Measurements from ENCODE around the gene RAPGEF3. TPM values are rescaled to one million over a fixed set of nuclear protein-coding genes. Genes with fewer than 3 reads are reported as not detected.

RAPGEF3 gene
- total RNA-seq, 4 donors from 2014 or later: 17.0 to 27.0 (median 22.3) TPM

DNA sequence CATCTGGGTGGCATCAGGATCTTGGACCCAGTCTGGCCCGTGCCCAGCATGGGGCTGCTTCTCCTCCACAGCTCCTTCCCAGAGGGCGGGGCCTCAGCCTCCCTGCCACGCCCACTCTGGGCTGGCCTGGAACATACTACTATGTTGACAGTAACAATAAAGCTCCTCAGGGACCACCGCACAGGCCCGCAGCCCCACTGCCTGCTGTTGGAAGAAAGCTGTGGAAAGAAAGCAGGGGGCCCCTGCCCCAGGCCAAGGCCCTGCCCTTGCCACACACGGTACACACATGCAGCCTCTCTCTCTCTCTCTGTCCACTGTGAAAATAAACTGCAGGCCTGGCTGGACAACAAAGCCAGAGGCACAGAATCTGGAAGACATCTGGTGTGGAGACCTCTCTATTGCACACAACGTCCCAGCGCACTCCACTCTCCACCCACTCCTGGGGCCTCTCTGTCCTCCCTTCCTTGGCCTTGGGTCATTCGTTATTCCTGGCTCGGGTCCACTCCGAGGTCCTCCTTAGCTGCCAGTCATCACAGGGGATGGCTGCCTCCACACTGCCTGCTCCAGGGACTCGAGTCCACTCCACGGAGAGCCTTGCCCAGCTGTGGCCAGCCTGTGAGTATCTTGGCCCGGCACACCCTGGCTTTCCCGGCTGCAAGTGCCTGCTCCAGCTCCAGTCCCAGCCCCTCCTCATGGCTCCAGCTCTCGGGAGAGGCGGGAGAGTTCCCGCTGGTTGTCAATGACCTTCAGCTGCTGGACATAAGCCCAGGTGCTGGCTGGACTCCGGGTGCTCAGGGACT lies 21.6 kb downstream of the RAPGEF3 start:
- H3K27ac ChIP-seq: peak overlapping the region; percentile 61 to 79 (median 64)
- ATAC-seq (peak; percentile 67 to 74), DNase-seq (peak; percentile 51 to 82)
- no peaks in the 10 kb centered on the region for H3K9me3 ChIP-seq
- H3K4me1 ChIP-seq: peaks cover 47 to 57% of the 10 kb centered on the region in 2 donors
- H3K4me3 ChIP-seq: peak overlapping the region in 3 of 4 donors; percentile 10 to 16 (median 13)
- no peak for TF ChIP-seq CTCF (IDR thresholded peaks at IDR 0.05 in 4 of 5, conservative IDR thresholded peaks at IDR 0.05 in 1 of 5)
- intact Hi-C loops (cut with DNase I; ENCODE audit: low total_unique reads) (loop anchor here (1.0 kb wide), 1 partner anchor 20 kb away; no protein-coding TSS in a partner anchor), in situ Hi-C loops (cut with MboI; ENCODE audit: low sequenced_read_pairs in 4 of 4) (loop anchor here in 2 of 4 donors (25.0 kb wide), 1 partner anchor 100 kb away; no protein-coding TSS in a partner anchor)
- H3K27me3 ChIP-seq: no peaks in the 10 kb centered on the region
- no peaks in the 10 kb centered on the region for H3K36me3 ChIP-seq

GRCh38 chr12:47736216-47736615 lies 22.5 kb downstream of the RAPGEF3 start:
- intact Hi-C loops (cut with DNase I; ENCODE audit: low total_unique reads): no loop called here
- H3K27ac ChIP-seq: peak overlapping the region; percentile 61 to 79 (median 64)
- H3K4me3 ChIP-seq: no peak overlapping the region
- no peaks in the 10 kb centered on the region for H3K9me3 ChIP-seq
- H3K36me3 ChIP-seq: no peaks in the 10 kb centered on the region
- H3K4me1 ChIP-seq: peaks cover 50 to 54% of the 10 kb centered on the region in 2 donors
- TF ChIP-seq POLR2A (IDR thresholded peaks at IDR 0.05) (no peak), CTCF (IDR thresholded peaks at IDR 0.05 in 4 of 5, conservative IDR thresholded peaks at IDR 0.05 in 1 of 5) (no peak)
- no peak for DNase-seq
- H3K27me3 ChIP-seq: no peaks in the 10 kb centered on the region
- ATAC-seq: no peak
- in situ Hi-C loops (cut with MboI; ENCODE audit: low sequenced_read_pairs in 4 of 4): loop anchor here in 2 of 4 donors (25.0 kb wide), 1 partner anchor 101 kb away; no protein-coding TSS in a partner anchor

GRCh38 chr12:47735649-47736048 lies 23.0 kb downstream of the RAPGEF3 start:
- in situ Hi-C loops (cut with MboI; ENCODE audit: low sequenced_read_pairs in 4 of 4): loop anchor here in 2 of 4 donors (25.0 kb wide), 1 partner anchor 102 kb away; no protein-coding TSS in a partner anchor
- no peak for DNase-seq
- ATAC-seq: no peak
- TF ChIP-seq POLR2A (IDR thresholded peaks at IDR 0.05) (no peak), CTCF (IDR thresholded peaks at IDR 0.05 in 4 of 5, conservative IDR thresholded peaks at IDR 0.05 in 1 of 5) (no peak)
- no peak overlapping the region for H3K4me3 ChIP-seq
- H3K9me3 ChIP-seq: no peaks in the 10 kb centered on the region
- H3K4me1 ChIP-seq: peaks cover 49 to 52% of the 10 kb centered on the region in 2 donors
- no peaks in the 10 kb centered on the region for H3K36me3 ChIP-seq
- peak overlapping the region; percentile 61 to 79 (median 64) for H3K27ac ChIP-seq
- H3K27me3 ChIP-seq: no peaks in the 10 kb centered on the region
- intact Hi-C loops (cut with DNase I; ENCODE audit: low total_unique reads): no loop called here

- in situ Hi-C loops (cut with MboI; ENCODE audit: low sequenced_read_pairs in 4 of 4): loop anchor here in 2 of 4 donors (25.0 kb wide), 1 partner anchor 102 kb away; no protein-coding TSS in a partner anchor
- DNase-seq: no peak
- ATAC-seq: no peak
These were observed 23.8 kb downstream of the RAPGEF3 start for GRCh38 chr12:47734725-47735480.

More at GRCh38 chr12:47734725-47735480, 23.8 kb downstream of the RAPGEF3 start:
- Histone ChIP-seq H3K27ac (peak overlapping the region; percentile 61 to 79 (median 64)), H3K27me3 (no peaks in the 10 kb centered on the region), H3K4me3 (no peak overlapping the region), H3K4me1 (peaks cover 46 to 59% of the 10 kb centered on the region in 2 donors), H3K9me3 (no peaks in the 10 kb centered on the region), H3K36me3 (no peaks in the 10 kb centered on the region)
- TF ChIP-seq CTCF (IDR thresholded peaks at IDR 0.05 in 4 of 5, conservative IDR thresholded peaks at IDR 0.05 in 1 of 5) (no peak), POLR2A (IDR thresholded peaks at IDR 0.05) (no peak)
- intact Hi-C loops (cut with DNase I; ENCODE audit: low total_unique reads): no loop called here
